Transverse colon (tissue), 4 donors: ENCODE results near the gene FGF22. TPM values are rescaled to one million over a fixed set of nuclear protein-coding genes. Genes with fewer than 3 reads are reported as not detected.

Experiments used
- DNase-seq: peaks from one replicate; pipeline ENCODE4 v3.0.0-alpha.2; 2019
- H3K27ac ChIP-seq, 4 donors: fragments of 200-600 bp; sonication (generic); 2 replicates each; pipeline ENCODE4 v1.5.1; 2016 to 2018; ENCODE audit warnings: inconsistent platforms in 4 of 4
- H3K27me3 ChIP-seq: fragments of 200-600 bp; sonication (generic); 2 replicates; pipeline ENCODE4 v1.5.1; 2017; ENCODE audit warnings: inconsistent platforms
- H3K36me3 ChIP-seq, 4 donors: fragments of 200-600 bp; sonication (generic); 2 replicates each; pipeline ENCODE4 v1.5.1; 2017 to 2019; ENCODE audit warnings: inconsistent platforms in 4 of 4
- H3K4me1 ChIP-seq, 4 donors: fragments of 200-600 bp; sonication (generic); 2 replicates each; pipeline ENCODE4 v1.5.1; 2017 to 2020; ENCODE audit warnings: inconsistent platforms in 4 of 4
- H3K4me3 ChIP-seq, 4 donors: fragments of 200-600 bp; sonication (generic); 1 replicate in 1 of 4; 2 replicates in 3 of 4; pipeline versions ENCODE4 v1.5.1 to v1.6.1; 2017 to 2019; ENCODE audit warnings: inconsistent platforms in 4 of 4
- H3K9me3 ChIP-seq, 2 donors: fragments of 200-600 bp; sonication (generic); 2 replicates each; pipeline ENCODE4 v1.5.1; 2017 to 2019; ENCODE audit warnings: inconsistent platforms in 2 of 2
- CTCF ChIP-seq, 5 experiments: fragments of 200-600 bp in 3 of 5; fragments of 450-650 bp in 2 of 5; sonication (generic) in 3 of 5; IDR thresholded peaks; 1 replicate in 2 of 5; 2 replicates in 3 of 5; pipeline ENCODE4 v1.5.1; 2016 to 2017; ENCODE audit warnings: antibody characterized with exemption in 5 of 5, inconsistent platforms in 3 of 5, mild to moderate bottlenecking in 2 of 5, moderate library complexity in 1 of 5
- EP300 ChIP-seq: sonication (generic); formaldehyde crosslinking; IDR thresholded peaks from one replicate; pipeline ENCODE4 v1.6.1; 2017; ENCODE audit warnings: antibody characterized with exemption, low read depth
- POLR2A ChIP-seq: fragments of 450-650 bp; IDR thresholded peaks from one replicate; pipeline ENCODE4 v1.6.1; 2016; ENCODE audit warnings: antibody characterized with exemption, mild to moderate bottlenecking, moderate library complexity
- POLR2AphosphoS5 ChIP-seq, 3 donors: sonication (generic); formaldehyde crosslinking; IDR thresholded peaks; one replicate each; pipeline ENCODE4 v1.6.1; 2016; ENCODE audit warnings: antibody characterized with exemption in 3 of 3
- whole genome bisulfite sequencing, 2 donors: methylation state at CpG; one replicate each; pipeline ENCODE4 v1.1.5; 2018; ENCODE audit warnings: low coverage in 1 of 2; 5-methylcytosine and 5-hydroxymethylcytosine counted together
- in situ Hi-C, 4 donors: fragments of 200-750 bp; cut with MboI; loops; one replicate each; pipeline versions ENCODE4 v1.15.0 to v1.15.1; 2017; ENCODE audit warnings: low sequenced_read_pairs in 3 of 4, low pct_ligation_motif_present in 1 of 4, low pct_unique_long_range_greater_than_20kb in 1 of 4
- intact Hi-C: fragments of 100-400 bp; cut with DNase I; formaldehyde crosslinking; loops from one replicate; pipeline ENCODE4 v1.15.1; 2023; ENCODE audit warnings: low total_unique reads
- total RNA-seq, 4 donors: library from RNA; depleted of rRNA; stranded (reverse); fragments of >200 nt; gene quantifications; one replicate each; pipeline ENCODE4 v1.1.0, GENCODE V29; 2016

The FGF22 gene
- total RNA-seq, 4 donors from 2014 or later = not detected

- 2% methylated on average over 35 of the region's 35 CpGs; no CpG with 5 or more reads in 1 of the 2 donors for WGBS, 2 donors
- peaks cover 17 to 25% (median 21%) of the 10 kb centered on the region in 4 donors for H3K4me1 ChIP-seq
- peak overlapping the region; percentile 93 to 100 (median 96) for H3K4me3 ChIP-seq
- TF ChIP-seq EP300 (no peak), POLR2A (peak; percentile 8), CTCF (IDR thresholded peaks at IDR 0.05) (no peak)
- peak overlapping the region; percentile 88 to 95 (median 90) for H3K27ac ChIP-seq
- no peaks in the 10 kb centered on the region for H3K27me3 ChIP-seq
- no peaks in the 10 kb centered on the region for H3K9me3 ChIP-seq
- H3K36me3 ChIP-seq = peaks cover 0 to 13% (median 6%) of the 10 kb centered on the region in 4 donors
- in situ Hi-C loops (no loop called here), intact Hi-C loops (no loop called here)
- DNase-seq = peak; percentile 78
Measured at GRCh38 chr19:632579-633067, 7.1 kb upstream of the FGF22 start.

GRCh38 chr19:633068-633785, 6.5 kb upstream of the FGF22 start, which contains the start of gene POLRMT:
TSS of gene POLRMT (minus strand) at chr19:633537. CDS start at chr19:633512, 25 bp downstream.
- 0% methylated on average over 10 to 43 of the region's 67 CpGs for WGBS, 2 donors
- Histone ChIP-seq H3K27ac (peak within 1 kb of the TSS; percentile 88 to 95 (median 90)), H3K9me3 (no peaks in the 10 kb centered on the region), H3K4me3 (peak within 1 kb of the TSS; percentile 93 to 100 (median 96)), H3K27me3 (no peaks in the 10 kb centered on the region), H3K36me3 (peaks cover 0 to 13% (median 6%) of the 10 kb centered on the region in 4 donors), H3K4me1 (peaks cover 17 to 25% (median 21%) of the 10 kb centered on the region in 4 donors)
- DNase-seq = peak; percentile 98
- in situ Hi-C loops = no loop called here
- no peak for TF ChIP-seq POLR2A
- no peak for TF ChIP-seq EP300
- peak in 2 of 3 donors; percentile 51 to 72 for TF ChIP-seq POLR2AphosphoS5 (IDR thresholded peaks at IDR 0.05)
- peak in 1 of 5 experiments; percentile 13 for TF ChIP-seq CTCF (IDR thresholded peaks at IDR 0.05)
- intact Hi-C loops = no loop called here

- TF ChIP-seq POLR2A (no peak), POLR2AphosphoS5 (IDR thresholded peaks at IDR 0.05) (no peak), EP300 (no peak)
- Histone ChIP-seq H3K4me1 (peaks cover 21 to 27% (median 25%) of the 10 kb centered on the region in 4 donors), H3K27me3 (no peaks in the 10 kb centered on the region), H3K4me3 (peak overlapping the region; percentile 6 to 100 (median 93)), H3K36me3 (peaks cover 0 to 6% (median 3%) of the 10 kb centered on the region in 4 donors), H3K27ac (peak overlapping the region; percentile 88 to 95 (median 90)), H3K9me3 (no peaks in the 10 kb centered on the region)
- intact Hi-C loops = no loop called here
- WGBS, 2 donors = 0 to 22% methylated on average over 11 to 32 of the region's 32 CpGs
- DNase-seq = no peak
- in situ Hi-C loops = no loop called here
Measured at GRCh38 chr19:633786-634639, 5.7 kb upstream of the FGF22 start.

GRCh38 chr19:634975-635652, 4.6 kb upstream of the FGF22 start:
- H3K27ac ChIP-seq = no peak overlapping the region
- no peaks in the 10 kb centered on the region for H3K9me3 ChIP-seq
- no peak overlapping the region for H3K4me3 ChIP-seq
- 76 to 93% methylated on average over 3 to 16 of the region's 16 CpGs for WGBS, 2 donors
- in situ Hi-C loops = no loop called here
- peaks cover 25 to 35% (median 31%) of the 10 kb centered on the region in 4 donors for H3K4me1 ChIP-seq
- TF ChIP-seq POLR2A = no peak
- no peak for TF ChIP-seq CTCF (IDR thresholded peaks at IDR 0.05)
- no peak for TF ChIP-seq EP300
- TF ChIP-seq POLR2AphosphoS5 (IDR thresholded peaks at IDR 0.05) = no peak
- H3K27me3 ChIP-seq = no peaks in the 10 kb centered on the region
- DNase-seq = no peak
- no peaks in the 10 kb centered on the region for H3K36me3 ChIP-seq
- intact Hi-C loops = no loop called here
